Chondrocyte (in vitro differentiated cells): ENCODE data around the gene NXPH3. TPM values are rescaled to one million over a fixed set of nuclear protein-coding genes. Genes with fewer than 3 reads are reported as not detected.

Source experiments
- DNase-seq: peaks from one replicate; pipeline ENCODE4 v3.0.0; 2021; ENCODE audit warnings: mixed read lengths, low spot score
- H3K27ac Mint-ChIP-seq: one replicate; pipeline ENCODE4 v1.8.0; 2021; ENCODE audit warnings: mild to moderate bottlenecking, moderate library complexity, mixed read lengths; ENCODE audit not compliant: unreplicated experiment
- H3K27me3 Mint-ChIP-seq: 2 replicates; pipeline ENCODE4 v1.8.0; 2021; ENCODE audit warnings: low read depth, mixed read lengths
- H3K36me3 Mint-ChIP-seq: 2 replicates; pipeline ENCODE4 v1.8.0; 2021; ENCODE audit warnings: low read depth, mixed read lengths
- H3K4me1 Mint-ChIP-seq: 2 replicates; pipeline ENCODE4 v1.8.0; 2021; ENCODE audit warnings: low read depth, mild to moderate bottlenecking, mixed read lengths
- H3K4me3 Mint-ChIP-seq: one replicate; pipeline ENCODE4 v1.8.0; 2021; ENCODE audit warnings: mild to moderate bottlenecking, moderate library complexity, mixed read lengths; ENCODE audit not compliant: unreplicated experiment
- H3K9me3 Mint-ChIP-seq: 2 replicates; pipeline ENCODE4 v1.8.0; 2021; ENCODE audit warnings: low read depth, mixed read lengths
- CTCF ChIP-seq: fragments of 200-600 bp; sonication (generic); IDR thresholded peaks from 2 replicates; pipeline ENCODE4 v1.5.0; 2021; ENCODE audit warnings: antibody characterized with exemption, mild to moderate bottlenecking, moderate library complexity
- total RNA-seq: library from RNA; stranded (reverse); gene quantifications from 3 replicates; pipeline ENCODE4 v1.2.1, GENCODE V29; 2021

NXPH3 gene
- total RNA-seq, 1 donor from 2014 or later = 4.5 TPM

DNA sequence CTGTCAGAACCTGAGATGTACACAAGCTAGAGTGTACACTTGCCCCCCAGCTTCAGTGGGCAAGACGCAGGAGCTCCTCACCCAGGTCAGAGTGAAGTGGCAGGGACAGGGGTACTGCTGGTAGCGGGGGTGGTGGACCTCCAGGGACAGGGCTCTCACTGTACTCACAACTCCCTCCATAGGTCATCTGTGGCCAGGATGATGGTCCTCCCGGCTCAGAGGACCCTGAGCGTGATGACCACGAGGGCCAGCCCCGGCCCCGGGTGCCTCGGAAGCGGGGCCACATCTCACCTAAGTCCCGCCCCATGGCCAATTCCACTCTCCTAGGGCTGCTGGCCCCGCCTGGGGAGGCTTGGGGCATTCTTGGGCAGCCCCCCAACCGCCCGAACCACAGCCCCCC lies 2.7 kb downstream of the NXPH3 start:
- Mint-ChIP-seq H3K27ac (no peak overlapping the region), H3K4me1 (peaks cover 11% of the 10 kb centered on the region), H3K9me3 (no peaks in the 10 kb centered on the region), H3K36me3 (no peaks in the 10 kb centered on the region), H3K4me3 (no peak overlapping the region), H3K27me3 (peaks cover 4% of the 10 kb centered on the region)
- TF ChIP-seq CTCF = no peak
- no peak for DNase-seq

DNA sequence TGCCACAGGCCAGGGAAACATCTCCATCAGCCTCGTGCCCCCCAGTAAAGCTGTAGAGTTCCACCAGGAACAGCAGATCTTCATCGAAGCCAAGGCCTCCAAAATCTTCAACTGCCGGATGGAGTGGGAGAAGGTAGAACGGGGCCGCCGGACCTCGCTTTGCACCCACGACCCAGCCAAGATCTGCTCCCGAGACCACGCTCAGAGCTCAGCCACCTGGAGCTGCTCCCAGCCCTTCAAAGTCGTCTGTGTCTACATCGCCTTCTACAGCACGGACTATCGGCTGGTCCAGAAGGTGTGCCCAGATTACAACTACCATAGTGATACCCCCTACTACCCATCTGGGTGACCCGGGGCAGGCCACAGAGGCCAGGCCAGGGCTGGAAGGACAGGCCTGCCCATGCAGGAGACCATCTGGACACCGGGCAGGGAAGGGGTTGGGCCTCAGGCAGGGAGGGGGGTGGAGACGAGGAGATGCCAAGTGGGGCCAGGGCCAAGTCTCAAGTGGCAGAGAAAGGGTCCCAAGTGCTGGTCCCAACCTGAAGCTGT lies 3.4 kb downstream of the NXPH3 start:
- H3K36me3 Mint-ChIP-seq = no peaks in the 10 kb centered on the region
- no peak for DNase-seq
- no peak for TF ChIP-seq CTCF

GRCh38 chr17:49579522-49579921 lies 3.9 kb downstream of the NXPH3 start:
- Mint-ChIP-seq H3K4me3 (no peak overlapping the region), H3K27ac (no peak overlapping the region), H3K4me1 (peaks cover 16% of the 10 kb centered on the region), H3K27me3 (no peaks in the 10 kb centered on the region), H3K36me3 (no peaks in the 10 kb centered on the region), H3K9me3 (no peaks in the 10 kb centered on the region)
- no peak for DNase-seq
- TF ChIP-seq CTCF = no peak

More for the DNA sequence above, 3.4 kb downstream of the NXPH3 start:
- Mint-ChIP-seq H3K27me3 (no peaks in the 10 kb centered on the region), H3K9me3 (no peaks in the 10 kb centered on the region), H3K27ac (no peak overlapping the region), H3K4me1 (peaks cover 16% of the 10 kb centered on the region), H3K4me3 (no peak overlapping the region)

DNA sequence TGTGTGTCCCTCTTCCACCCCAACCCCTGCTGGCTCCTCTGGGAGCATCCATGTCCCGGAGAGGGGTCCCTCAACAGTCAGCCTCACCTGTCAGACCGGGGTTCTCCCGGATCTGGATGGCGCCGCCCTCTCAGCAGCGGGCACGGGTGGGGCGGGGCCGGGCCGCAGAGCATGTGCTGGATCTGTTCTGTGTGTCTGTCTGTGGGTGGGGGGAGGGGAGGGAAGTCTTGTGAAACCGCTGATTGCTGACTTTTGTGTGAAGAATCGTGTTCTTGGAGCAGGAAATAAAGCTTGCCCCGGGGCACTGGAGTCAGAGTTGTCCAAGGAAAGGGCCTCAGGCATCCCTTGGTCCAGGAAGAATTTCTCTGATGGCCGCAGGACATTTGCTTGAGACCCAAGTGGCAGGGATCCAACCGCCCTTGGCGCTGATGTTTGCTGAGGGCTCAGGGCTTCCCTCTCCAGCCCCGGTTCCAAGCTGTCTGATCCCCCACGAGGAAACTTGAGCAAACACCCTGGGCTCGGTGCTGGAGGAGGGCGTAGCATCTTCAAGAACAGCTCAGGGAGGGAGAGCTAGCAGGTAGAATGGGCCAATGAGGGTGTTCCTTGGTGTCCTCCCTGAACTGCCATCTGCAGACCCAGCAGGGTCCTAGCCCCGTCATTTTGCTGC lies 4.5 kb downstream of the NXPH3 start:
- no peak overlapping the region for H3K27ac Mint-ChIP-seq
- no peak for TF ChIP-seq CTCF
- no peaks in the 10 kb centered on the region for H3K27me3 Mint-ChIP-seq
- peaks cover 16% of the 10 kb centered on the region for H3K4me1 Mint-ChIP-seq
- no peak overlapping the region for H3K4me3 Mint-ChIP-seq
- DNase-seq = no peak
- H3K9me3 Mint-ChIP-seq = no peaks in the 10 kb centered on the region
- no peaks in the 10 kb centered on the region for H3K36me3 Mint-ChIP-seq

GRCh38 chr17:49580981-49581647 lies 5.4 kb downstream of the NXPH3 start:
- Mint-ChIP-seq H3K4me3 (no peak overlapping the region), H3K27me3 (no peaks in the 10 kb centered on the region), H3K27ac (no peak overlapping the region), H3K36me3 (no peaks in the 10 kb centered on the region), H3K4me1 (peaks cover 16% of the 10 kb centered on the region), H3K9me3 (no peaks in the 10 kb centered on the region)
- DNase-seq = no peak
- no peak for TF ChIP-seq CTCF
